ENCODE data around the gene MRM2.
A peak's percentile ranks its signal among the peaks of the same experiment; 100 is the strongest.

MRM2 gene

GRCh38 chr7:2264158-2264557 is 22.2 kb upstream of the MRM2 start:
- FAIRE-seq: no peak

- no peak for FAIRE-seq
Measured at GRCh38 chr7:2263176-2263575, 21.2 kb upstream of the MRM2 start.

- no peak for FAIRE-seq
Measured at GRCh38 chr7:2261611-2262010, 19.6 kb upstream of the MRM2 start.

GRCh38 chr7:2260820-2261219 is 18.8 kb upstream of the MRM2 start:
- FAIRE-seq: no peak

GRCh38 chr7:2259480-2259879 is 17.5 kb upstream of the MRM2 start:
- no peak for FAIRE-seq

GRCh38 chr7:2258661-2259365 is 16.8 kb upstream of the MRM2 start:
- FAIRE-seq: no peak

- FAIRE-seq: no peak
Measured at GRCh38 chr7:2257651-2258050, 15.6 kb upstream of the MRM2 start.

- no peak for FAIRE-seq
Measured at GRCh38 chr7:2257046-2257551, 15.1 kb upstream of the MRM2 start.

GRCh38 chr7:2256306-2257045 is 14.5 kb upstream of the MRM2 start:
- FAIRE-seq: no peak

GRCh38 chr7:2255145-2256139 is 13.4 kb upstream of the MRM2 start:
- no peak for FAIRE-seq

GRCh38 chr7:2254429-2255144 is 12.6 kb upstream of the MRM2 start:
- FAIRE-seq: no peak

GRCh38 chr7:2253525-2254244 is 11.7 kb upstream of the MRM2 start:
- no peak for FAIRE-seq

GRCh38 chr7:2253021-2253420 is 11.0 kb upstream of the MRM2 start:
- no peak for FAIRE-seq

GRCh38 chr7:2251841-2252771 is 10.1 kb upstream of the MRM2 start:
- FAIRE-seq: no peak

GRCh38 chr7:2251381-2251780 is 9.4 kb upstream of the MRM2 start:
- no peak for FAIRE-seq

- no peak for FAIRE-seq
Measured at GRCh38 chr7:2249744-2250323, 7.8 kb upstream of the MRM2 start.

GRCh38 chr7:2248984-2249694 is 7.1 kb upstream of the MRM2 start:
- peak; percentile 43 for FAIRE-seq

- no peak for FAIRE-seq
Measured at GRCh38 chr7:2247141-2247995, 5.4 kb upstream of the MRM2 start.
